Fibroblast of the conjunctiva (primary cell): ENCODE measurements around the gene CTCF.

Experiments
- DNase-seq: peaks from one replicate; pipeline ENCODE4 v3.0.0-alpha.2; 2010; ENCODE audit warnings: low read depth

CTCF gene

GRCh38 chr16:67549936-67550335, 12.4 kb upstream of the CTCF start:
- no peak for DNase-seq

- no peak for DNase-seq
These were observed 11.2 kb upstream of the CTCF start for GRCh38 chr16:67551091-67551490.

GRCh38 chr16:67551972-67552371, 10.4 kb upstream of the CTCF start:
- no peak for DNase-seq

GRCh38 chr16:67552476-67552875, 9.8 kb upstream of the CTCF start:
- DNase-seq: no peak

GRCh38 chr16:67555795-67556212, 6.5 kb upstream of the CTCF start:
- DNase-seq: no peak

GRCh38 chr16:67558859-67559258, 3.5 kb upstream of the CTCF start:
- no peak for DNase-seq

GRCh38 chr16:67560827-67561342, 1.4 kb upstream of the CTCF start:
- DNase-seq: no peak

GRCh38 chr16:67561501-67561823, 864 bp upstream of the CTCF start:
- DNase-seq: no peak

GRCh38 chr16:67561824-67562525, 351 bp upstream of the CTCF start:
- peak; percentile 97 for DNase-seq

GRCh38 chr16:67562918-67563707, 787 bp downstream of the CTCF start:
- DNase-seq: no peak

GRCh38 chr16:67563708-67564468, 1.6 kb downstream of the CTCF start:
- peak; percentile 71 for DNase-seq

- no peak for DNase-seq
These were observed 3.3 kb downstream of the CTCF start for GRCh38 chr16:67565470-67566100.

GRCh38 chr16:67571464-67571863, 9.1 kb downstream of the CTCF start:
- DNase-seq: no peak

- no peak for DNase-seq
These were observed 9.7 kb downstream of the CTCF start for GRCh38 chr16:67571981-67572431.

- no peak for DNase-seq
These were observed 17.4 kb downstream of the CTCF start for GRCh38 chr16:67579686-67580085.

GRCh38 chr16:67580202-67580601, 17.9 kb downstream of the CTCF start:
- DNase-seq: no peak

- DNase-seq: no peak
These were observed 31.0 kb downstream of the CTCF start for GRCh38 chr16:67593288-67593687.

GRCh38 chr16:67593701-67594100, 31.4 kb downstream of the CTCF start:
- no peak for DNase-seq

- no peak for DNase-seq
These were observed 32.1 kb downstream of the CTCF start for GRCh38 chr16:67594256-67594915.

- DNase-seq: no peak
These were observed 32.6 kb downstream of the CTCF start for GRCh38 chr16:67594956-67595355.

GRCh38 chr16:67598527-67598926, 36.2 kb downstream of the CTCF start:
- no peak for DNase-seq

- DNase-seq: no peak
These were observed 43.3 kb downstream of the CTCF start for GRCh38 chr16:67605641-67606040.
